Chondrocyte (in vitro differentiated cells): ENCODE results near the gene RARA. TPM values are rescaled to one million over a fixed set of nuclear protein-coding genes. Genes with fewer than 3 reads are reported as not detected.
A peak's percentile ranks its signal among the peaks of the same experiment; 100 is the strongest.

Source experiments
- DNase-seq: peaks from one replicate; pipeline ENCODE4 v3.0.0; 2021; ENCODE audit warnings: mixed read lengths, low spot score
- H3K27ac Mint-ChIP-seq: one replicate; pipeline ENCODE4 v1.8.0; 2021; ENCODE audit warnings: mild to moderate bottlenecking, moderate library complexity, mixed read lengths; ENCODE audit not compliant: unreplicated experiment
- H3K27me3 Mint-ChIP-seq: 2 replicates; pipeline ENCODE4 v1.8.0; 2021; ENCODE audit warnings: low read depth, mixed read lengths
- H3K36me3 Mint-ChIP-seq: 2 replicates; pipeline ENCODE4 v1.8.0; 2021; ENCODE audit warnings: low read depth, mixed read lengths
- H3K4me1 Mint-ChIP-seq: 2 replicates; pipeline ENCODE4 v1.8.0; 2021; ENCODE audit warnings: low read depth, mild to moderate bottlenecking, mixed read lengths
- H3K4me3 Mint-ChIP-seq: one replicate; pipeline ENCODE4 v1.8.0; 2021; ENCODE audit warnings: mild to moderate bottlenecking, moderate library complexity, mixed read lengths; ENCODE audit not compliant: unreplicated experiment
- H3K9me3 Mint-ChIP-seq: 2 replicates; pipeline ENCODE4 v1.8.0; 2021; ENCODE audit warnings: low read depth, mixed read lengths
- CTCF ChIP-seq: fragments of 200-600 bp; sonication (generic); IDR thresholded peaks from 2 replicates; pipeline ENCODE4 v1.5.0; 2021; ENCODE audit warnings: antibody characterized with exemption, mild to moderate bottlenecking, moderate library complexity
- total RNA-seq: library from RNA; stranded (reverse); gene quantifications from 3 replicates; pipeline ENCODE4 v1.2.1, GENCODE V29; 2021

RARA gene
- total RNA-seq, 1 donor from 2014 or later: 59.2 TPM

- no peaks in the 10 kb centered on the region for H3K36me3 Mint-ChIP-seq
- H3K4me3 Mint-ChIP-seq: peak overlapping the region; percentile 46
- H3K4me1 Mint-ChIP-seq: peaks cover 15% of the 10 kb centered on the region
- no peaks in the 10 kb centered on the region for H3K27me3 Mint-ChIP-seq
- peak; percentile 82 for DNase-seq
- H3K9me3 Mint-ChIP-seq: no peaks in the 10 kb centered on the region
- peak overlapping the region; percentile 96 for H3K27ac Mint-ChIP-seq
- TF ChIP-seq CTCF: no peak
Measured at GRCh38 chr17:40311575-40311974, 2.6 kb downstream of the RARA start.

GRCh38 chr17:40312131-40312731 lies 3.3 kb downstream of the RARA start:
- Mint-ChIP-seq H3K9me3 (no peaks in the 10 kb centered on the region), H3K36me3 (no peaks in the 10 kb centered on the region), H3K27me3 (no peaks in the 10 kb centered on the region), H3K27ac (peak overlapping the region; percentile 96), H3K4me3 (peak overlapping the region; percentile 46), H3K4me1 (peaks cover 20% of the 10 kb centered on the region)
- no peak for TF ChIP-seq CTCF
- DNase-seq: peak; percentile 61

- no peaks in the 10 kb centered on the region for H3K9me3 Mint-ChIP-seq
- no peaks in the 10 kb centered on the region for H3K27me3 Mint-ChIP-seq
- TF ChIP-seq CTCF: peak; percentile 18
- peak overlapping the region; percentile 96 for H3K27ac Mint-ChIP-seq
- peaks cover 27% of the 10 kb centered on the region for H3K4me1 Mint-ChIP-seq
- peak; percentile 43 for DNase-seq
- no peaks in the 10 kb centered on the region for H3K36me3 Mint-ChIP-seq
- H3K4me3 Mint-ChIP-seq: peak overlapping the region; percentile 35
Measured at GRCh38 chr17:40312893-40313667, 4.1 kb downstream of the RARA start.

- peak; percentile 39 for DNase-seq
- peaks cover 27% of the 10 kb centered on the region for H3K4me1 Mint-ChIP-seq
- H3K27ac Mint-ChIP-seq: peak overlapping the region; percentile 96
- no peaks in the 10 kb centered on the region for H3K36me3 Mint-ChIP-seq
- H3K9me3 Mint-ChIP-seq: no peaks in the 10 kb centered on the region
- no peak for TF ChIP-seq CTCF
- H3K27me3 Mint-ChIP-seq: no peaks in the 10 kb centered on the region
- H3K4me3 Mint-ChIP-seq: peak overlapping the region; percentile 35
Measured at GRCh38 chr17:40313668-40314583, 4.9 kb downstream of the RARA start.

GRCh38 chr17:40314584-40314956 lies 5.6 kb downstream of the RARA start:
- Mint-ChIP-seq H3K4me1 (peaks cover 34% of the 10 kb centered on the region), H3K9me3 (no peaks in the 10 kb centered on the region), H3K27ac (peak overlapping the region; percentile 88), H3K4me3 (no peak overlapping the region), H3K27me3 (no peaks in the 10 kb centered on the region), H3K36me3 (no peaks in the 10 kb centered on the region)
- peak; percentile 60 for TF ChIP-seq CTCF
- DNase-seq: peak; percentile 99
